ENCODE measurements around the gene PCP2. TPM values are rescaled to one million over a fixed set of nuclear protein-coding genes. Genes with fewer than 3 reads are reported as not detected.

Gene PCP2
- total and polyA plus RNA-seq, 2 of the 8 experiments (the other 6 are each of a cell fraction or from before 2014, with no cell fraction given): not detected

- no peak for TF ChIP-seq RFX5 (IDR thresholded peaks at IDR 0.05; ENCODE audit: borderline replicate concordance, low read depth, low read length)
- no peak for TF ChIP-seq NANOG (IDR thresholded peaks at IDR 0.05; ENCODE audit: insufficient read depth, low read depth, low read length, poor library complexity, severe bottlenecking)
- no peak for TF ChIP-seq RNF2 (IDR thresholded peaks at IDR 0.05; ENCODE audit: borderline replicate concordance, low read depth, low read length, missing control alignments, poor library complexity, severe bottlenecking)
- no peak for TF ChIP-seq SIX5 (IDR thresholded peaks at IDR 0.05; ENCODE audit: low read depth, low read length)
- TF ChIP-seq CREB1 (IDR thresholded peaks at IDR 0.05): no peak
- TF ChIP-seq CTCF (IDR thresholded peaks at IDR 0.05; ENCODE audit: control extremely low read depth in 1 of 3, insufficient read depth in 1 of 3, low read depth in 1 of 3, low read length in 3 of 3): no peak
- no peak for TF ChIP-seq KDM5A (IDR thresholded peaks at IDR 0.05; ENCODE audit: low read length)
- no peak for TF ChIP-seq GTF2F1 (IDR thresholded peaks at IDR 0.05; ENCODE audit: borderline replicate concordance, low read depth, low read length)
These were observed 44.3 kb upstream of the PCP2 start (continued) for GRCh38 chr19:7677669-7678311.
